Lower leg skin (tissue), 4 donors: ENCODE measurements around the gene FNDC5. TPM values are rescaled to one million over a fixed set of nuclear protein-coding genes. Genes with fewer than 3 reads are reported as not detected.

Experiments
- DNase-seq, 2 donors: peaks; one replicate each; pipeline ENCODE4 v3.0.0-alpha.2; 2019; ENCODE audit warnings: low spot score in 2 of 2
- H3K4me3 ChIP-seq: fragments of 200-600 bp; sonication (generic); 2 replicates; pipeline ENCODE4 v1.5.1; 2017; ENCODE audit warnings: mild to moderate bottlenecking, low read depth; ENCODE audit not compliant: poor library complexity, severe bottlenecking
- POLR2A ChIP-seq, 2 donors: fragments of 450-650 bp; IDR thresholded peaks; one replicate each; pipeline ENCODE4 v1.6.1; 2016 to 2017; ENCODE audit warnings: antibody characterized with exemption in 2 of 2, mild to moderate bottlenecking in 1 of 2, moderate library complexity in 1 of 2
- WGBS, 2 donors: methylation state at CpG; one replicate each; pipeline ENCODE4 v1.1.5; 2018; 5-methylcytosine and 5-hydroxymethylcytosine counted together
- intact Hi-C: fragments of 100-400 bp; cut with DNase I; formaldehyde crosslinking; loops from one replicate; pipeline ENCODE4 v1.15.0; 2023; ENCODE audit warnings: low total_unique reads
- total RNA-seq, 4 donors: library from RNA; depleted of rRNA; stranded (reverse); fragments of >200 nt; gene quantifications; one replicate each; pipeline ENCODE4 v1.1.0, GENCODE V29; 2016
- TF ChIP-seq, protein P1 (sequence below), 3 donors: fragments of 450-650 bp; IDR thresholded peaks; one replicate each; pipeline ENCODE4 v1.5.1; 2016; ENCODE audit warnings: antibody characterized with exemption in 3 of 3, mild to moderate bottlenecking in 3 of 3, moderate library complexity in 2 of 3

The FNDC5 gene
- total RNA-seq, 4 donors from 2014 or later = 0.27 to 0.58 TPM; not detected in 2

- intact Hi-C loops = no loop called here
- H3K4me3 ChIP-seq = no peak overlapping the region
- no peak for DNase-seq
- TF ChIP-seq, protein P1, sequence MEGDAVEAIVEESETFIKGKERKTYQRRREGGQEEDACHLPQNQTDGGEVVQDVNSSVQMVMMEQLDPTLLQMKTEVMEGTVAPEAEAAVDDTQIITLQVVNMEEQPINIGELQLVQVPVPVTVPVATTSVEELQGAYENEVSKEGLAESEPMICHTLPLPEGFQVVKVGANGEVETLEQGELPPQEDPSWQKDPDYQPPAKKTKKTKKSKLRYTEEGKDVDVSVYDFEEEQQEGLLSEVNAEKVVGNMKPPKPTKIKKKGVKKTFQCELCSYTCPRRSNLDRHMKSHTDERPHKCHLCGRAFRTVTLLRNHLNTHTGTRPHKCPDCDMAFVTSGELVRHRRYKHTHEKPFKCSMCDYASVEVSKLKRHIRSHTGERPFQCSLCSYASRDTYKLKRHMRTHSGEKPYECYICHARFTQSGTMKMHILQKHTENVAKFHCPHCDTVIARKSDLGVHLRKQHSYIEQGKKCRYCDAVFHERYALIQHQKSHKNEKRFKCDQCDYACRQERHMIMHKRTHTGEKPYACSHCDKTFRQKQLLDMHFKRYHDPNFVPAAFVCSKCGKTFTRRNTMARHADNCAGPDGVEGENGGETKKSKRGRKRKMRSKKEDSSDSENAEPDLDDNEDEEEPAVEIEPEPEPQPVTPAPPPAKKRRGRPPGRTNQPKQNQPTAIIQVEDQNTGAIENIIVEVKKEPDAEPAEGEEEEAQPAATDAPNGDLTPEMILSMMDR (IDR thresholded peaks at IDR 0.05) = no peak
- no peak for TF ChIP-seq POLR2A (IDR thresholded peaks at IDR 0.05)
- 87 to 94% methylated on average over 3 of the region's 3 CpGs for WGBS, 2 donors
These were observed 28.2 kb upstream of the FNDC5 start for GRCh38 chr1:32898958-32899357.

- no peak for DNase-seq
- H3K4me3 ChIP-seq = no peak overlapping the region
- WGBS, 2 donors = 95 to 96% methylated on average over 9 of the region's 9 CpGs
- intact Hi-C loops = no loop called here
- TF ChIP-seq, protein P1 (IDR thresholded peaks at IDR 0.05) = no peak
- no peak for TF ChIP-seq POLR2A (IDR thresholded peaks at IDR 0.05)
These were observed 27.3 kb upstream of the FNDC5 start for GRCh38 chr1:32898056-32898455.

DNA sequence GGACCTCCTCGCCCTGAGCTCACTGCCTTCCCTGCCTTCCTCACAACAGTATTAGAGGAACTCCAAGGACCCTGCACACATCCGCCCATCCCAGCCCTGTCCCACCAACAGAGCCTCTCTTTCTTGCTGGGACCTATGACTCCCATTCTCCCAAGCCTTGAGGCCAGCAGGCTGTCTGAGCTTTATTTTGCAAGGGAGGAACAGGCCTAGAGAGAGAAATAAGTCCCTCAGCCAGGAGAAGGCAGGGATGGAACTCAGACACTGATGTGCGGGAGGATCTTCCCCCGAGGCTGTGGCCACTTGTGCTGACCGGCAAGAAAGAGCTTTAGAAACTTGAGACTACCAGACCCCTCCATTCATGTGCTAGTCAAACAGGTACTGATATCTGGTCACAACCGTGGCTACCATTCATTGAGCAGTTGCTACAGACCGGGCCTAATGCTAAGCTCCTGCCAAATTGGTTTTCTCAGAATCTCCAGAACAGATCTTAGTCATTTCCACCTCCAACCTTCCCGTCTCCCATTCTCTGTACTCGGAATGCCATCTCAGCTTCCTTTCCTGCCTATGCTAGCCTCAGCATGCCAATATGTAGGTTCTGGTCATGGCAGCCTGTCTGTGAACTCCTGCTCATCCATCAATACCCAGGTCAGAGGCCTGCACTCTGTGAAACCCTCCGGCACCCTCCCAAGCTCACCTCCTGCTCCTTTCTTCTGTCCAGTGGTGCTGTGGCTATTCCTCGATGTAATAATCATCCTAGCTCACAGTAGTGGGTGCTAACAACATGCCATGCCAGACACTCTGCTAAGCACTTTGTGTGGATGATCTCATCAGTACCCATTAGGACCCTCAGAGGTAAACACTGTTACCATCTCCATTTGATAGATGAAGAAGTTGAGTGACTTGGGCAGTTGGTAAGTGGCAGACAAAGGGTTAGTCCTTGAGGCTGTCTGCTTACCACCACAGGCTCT lies 26.7 kb upstream of the FNDC5 start:
- 68 to 72% methylated on average over 11 of the region's 11 CpGs for WGBS, 2 donors
- TF ChIP-seq POLR2A (IDR thresholded peaks at IDR 0.05) = no peak
- TF ChIP-seq, protein P1 (IDR thresholded peaks at IDR 0.05) = no peak
- no peak overlapping the region for H3K4me3 ChIP-seq
- intact Hi-C loops = no loop called here
- no peak for DNase-seq

- intact Hi-C loops = no loop called here
- TF ChIP-seq POLR2A (IDR thresholded peaks at IDR 0.05) = no peak
- TF ChIP-seq, protein P1 (IDR thresholded peaks at IDR 0.05) = no peak
- WGBS, 2 donors = 52 to 75% methylated on average over 5 of the region's 5 CpGs
- no peak for DNase-seq
- no peak overlapping the region for H3K4me3 ChIP-seq
These were observed 25.7 kb upstream of the FNDC5 start for GRCh38 chr1:32896451-32896850.

GRCh38 chr1:32895325-32896215 lies 24.9 kb upstream of the FNDC5 start:
- TF ChIP-seq, protein P1 (IDR thresholded peaks at IDR 0.05) = no peak
- TF ChIP-seq POLR2A (IDR thresholded peaks at IDR 0.05) = no peak
- intact Hi-C loops = no loop called here
- H3K4me3 ChIP-seq = no peak overlapping the region
- DNase-seq = no peak
- 93 to 94% methylated on average over 25 to 26 of the region's 26 CpGs for WGBS, 2 donors
